Activated T-helper 9 cell treated with anti-CD3 and anti-CD28 coated beads, Interleukin-2, amount 50 U/mL, for 16 hours (primary cell): ENCODE results near the gene C2CD4C.
"Not testable (repeated sequence)": the region's sequence is repeated elsewhere in the genome, so short reads cannot be mapped to it uniquely, and the experiment has no call there.

Experiments
- DNase-seq: peaks from one replicate; pipeline ENCODE4 v3.0.0-alpha.2; 2020; ENCODE audit warnings: low read depth

C2CD4C gene

DNA sequence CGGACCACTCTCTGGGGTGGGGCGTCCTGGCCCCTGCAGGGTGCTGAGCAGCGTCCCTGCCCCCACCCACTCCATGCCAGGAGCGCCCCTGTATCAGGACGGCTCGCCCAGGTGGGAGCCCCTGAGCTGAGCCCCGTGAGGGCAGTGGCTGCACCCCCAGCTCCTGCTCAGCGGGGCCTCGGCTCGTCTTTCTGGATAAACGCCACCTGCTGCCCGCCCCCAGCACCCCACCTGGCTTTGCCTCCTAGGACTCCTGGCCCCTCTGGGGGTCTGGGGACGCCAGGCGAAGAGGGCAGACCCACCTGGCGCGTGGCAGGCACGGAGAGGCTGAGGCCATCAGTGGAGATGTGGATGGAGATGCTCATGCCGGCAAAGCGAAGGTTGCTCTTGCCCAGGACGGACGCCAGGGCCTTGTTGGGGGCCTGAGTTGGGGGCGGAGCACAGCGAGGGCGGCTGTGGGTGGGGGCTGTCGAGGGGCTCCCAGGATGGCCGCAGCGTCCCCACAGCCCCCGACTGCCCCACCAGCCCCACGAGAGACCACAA lies 29.5 kb upstream of the C2CD4C start:
- DNase-seq: no peak

DNA sequence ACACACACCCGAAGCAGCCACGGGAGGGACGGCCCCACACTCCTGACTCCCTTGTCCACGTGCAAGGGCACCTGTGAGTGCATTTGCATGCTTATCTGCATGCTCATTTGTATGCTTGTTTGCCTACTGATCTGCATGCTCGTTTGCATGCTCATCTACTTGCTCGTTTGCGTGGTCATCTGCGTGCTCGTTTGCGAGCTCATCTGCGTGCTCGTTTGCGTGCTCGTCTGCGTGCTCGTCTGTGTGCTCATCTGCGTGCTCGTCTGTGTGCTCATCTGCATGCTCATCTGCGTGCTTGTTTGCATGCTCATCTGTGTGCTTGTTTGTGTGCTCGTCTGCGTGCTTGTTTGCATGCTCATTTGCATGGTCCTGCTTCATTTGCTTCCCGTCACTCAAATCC lies 28.1 kb upstream of the C2CD4C start:
- no peak for DNase-seq

DNA sequence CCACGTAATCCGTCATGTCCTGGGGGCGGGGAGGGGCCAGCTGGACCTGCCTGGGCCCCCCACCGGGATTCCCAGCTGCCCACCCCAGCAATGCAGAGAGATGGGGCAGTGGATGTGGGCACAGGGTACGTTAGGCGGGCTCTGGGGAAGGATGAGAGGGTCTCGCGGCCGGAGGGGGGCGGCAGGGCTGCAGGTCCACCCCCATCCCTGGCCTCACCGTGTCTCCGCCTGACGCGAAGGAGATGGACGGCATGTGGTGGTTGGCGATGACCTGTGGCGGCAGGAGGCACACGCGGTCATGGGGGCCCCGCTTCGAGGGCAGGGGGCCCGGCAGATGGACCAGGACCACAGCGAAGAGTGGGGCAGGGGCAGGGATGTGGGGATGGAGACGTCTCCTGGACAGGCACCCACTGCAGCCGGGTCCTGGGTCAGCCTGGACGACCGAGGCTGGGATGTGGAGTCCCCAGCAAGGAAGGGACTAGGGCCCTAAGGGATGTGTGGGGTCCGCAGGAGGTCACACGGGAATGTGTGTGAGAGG lies 27.5 kb upstream of the C2CD4C start:
- DNase-seq: no peak

DNA sequence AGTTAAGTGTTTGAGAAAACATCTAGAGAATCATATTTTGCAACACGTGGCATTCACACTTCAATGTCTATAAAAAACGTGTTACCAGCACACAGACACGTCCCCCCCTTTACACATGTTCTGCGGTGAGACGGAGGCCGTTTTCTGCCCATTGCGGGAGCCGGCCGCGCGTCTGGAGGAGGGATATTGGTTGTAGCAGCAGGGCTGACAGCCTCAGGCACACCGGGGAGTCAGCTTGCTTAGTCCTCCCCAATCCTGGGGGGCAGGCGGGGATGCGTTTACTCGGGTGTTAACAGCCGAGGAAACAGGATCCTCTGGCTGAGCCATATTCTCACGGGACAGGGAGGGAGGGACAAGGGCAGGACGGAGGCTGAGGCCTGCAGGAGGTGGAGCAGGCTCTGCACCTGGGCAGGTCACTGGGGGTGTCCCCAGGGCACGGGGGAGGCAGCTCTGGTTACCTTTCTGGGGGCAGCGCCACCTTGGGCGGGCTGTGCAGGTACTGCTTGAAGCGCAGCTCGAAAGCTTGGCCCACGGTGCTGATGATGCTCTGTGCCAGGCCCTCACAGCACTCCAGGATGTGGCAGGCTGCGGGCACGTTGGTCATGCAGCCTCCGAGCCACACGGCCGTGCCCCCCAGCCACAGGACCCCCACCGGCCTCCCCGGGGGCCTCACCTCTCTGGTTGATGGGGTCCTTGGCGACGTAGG lies 26.9 kb upstream of the C2CD4C start:
- DNase-seq: no peak

DNA sequence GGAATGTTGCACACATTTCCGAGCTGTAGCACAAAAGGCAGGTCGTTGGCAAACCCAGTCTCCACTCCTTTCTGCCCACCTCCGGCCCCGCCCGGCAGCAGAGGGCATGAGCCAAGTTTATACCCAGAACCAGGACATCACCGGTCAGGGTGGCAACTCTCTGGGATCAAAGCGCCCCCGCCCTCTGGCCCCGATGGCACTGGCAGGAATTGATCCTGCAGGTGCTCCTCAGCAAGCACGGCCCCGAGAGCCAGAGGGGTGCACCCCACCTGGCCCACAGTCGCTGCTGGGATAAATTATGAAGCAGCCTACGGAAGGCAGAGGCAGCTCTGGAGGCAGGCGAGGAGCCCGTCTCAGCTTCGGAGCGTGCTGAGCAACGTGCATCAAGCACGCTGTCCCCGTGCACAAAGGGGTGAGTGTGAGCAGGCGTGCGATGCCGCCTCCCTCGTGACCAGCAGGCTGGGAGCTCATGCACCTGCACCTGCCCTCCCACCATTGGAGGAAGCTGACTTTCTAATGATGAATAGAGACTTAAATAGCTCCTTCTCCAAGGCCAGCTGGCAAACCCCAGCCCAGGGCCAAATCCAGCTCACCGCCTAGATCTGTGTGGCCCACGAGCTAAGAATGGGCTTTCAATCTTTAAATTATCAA lies 26.2 kb upstream of the C2CD4C start:
- DNase-seq: no peak

DNA sequence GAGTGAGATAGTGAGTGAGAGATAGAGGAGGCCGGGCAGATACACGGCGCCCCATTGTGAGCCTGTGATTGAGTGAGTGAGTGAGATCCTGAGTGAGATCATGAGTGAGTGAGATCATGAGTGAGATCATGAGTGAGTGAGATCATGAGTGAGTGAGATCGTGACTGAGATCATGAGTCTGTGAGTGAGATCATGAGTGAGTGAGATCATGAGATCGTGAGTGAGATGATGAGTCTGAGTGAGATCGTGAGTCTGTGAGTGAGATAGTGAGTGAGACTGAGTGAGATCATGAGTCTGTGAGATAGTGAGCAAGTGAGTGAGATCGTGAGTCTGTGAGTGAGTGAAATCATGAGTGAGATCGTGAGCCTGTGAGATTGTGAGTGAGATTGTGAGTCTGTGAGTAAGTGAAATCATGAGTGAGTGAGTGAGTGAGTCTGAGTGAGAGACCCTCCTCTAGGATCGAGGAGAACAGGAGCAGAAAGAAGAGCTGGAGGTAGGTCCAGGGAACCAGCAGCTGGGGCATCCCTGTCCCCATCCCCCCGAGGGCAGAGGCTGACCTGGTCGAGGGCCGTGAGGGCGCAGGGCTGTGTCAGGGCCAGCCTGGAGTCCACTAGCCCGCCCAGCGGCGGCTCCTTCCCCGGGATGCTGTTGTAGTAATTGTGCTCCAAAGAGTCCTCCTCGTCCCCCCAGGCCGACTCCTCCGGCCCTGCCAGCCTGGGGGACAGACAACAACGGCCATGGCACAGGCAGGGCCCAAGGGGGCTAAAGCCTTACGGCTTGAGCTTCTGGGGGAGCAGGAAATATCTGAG lies 25.4 kb upstream of the C2CD4C start:
- DNase-seq: no peak

DNA sequence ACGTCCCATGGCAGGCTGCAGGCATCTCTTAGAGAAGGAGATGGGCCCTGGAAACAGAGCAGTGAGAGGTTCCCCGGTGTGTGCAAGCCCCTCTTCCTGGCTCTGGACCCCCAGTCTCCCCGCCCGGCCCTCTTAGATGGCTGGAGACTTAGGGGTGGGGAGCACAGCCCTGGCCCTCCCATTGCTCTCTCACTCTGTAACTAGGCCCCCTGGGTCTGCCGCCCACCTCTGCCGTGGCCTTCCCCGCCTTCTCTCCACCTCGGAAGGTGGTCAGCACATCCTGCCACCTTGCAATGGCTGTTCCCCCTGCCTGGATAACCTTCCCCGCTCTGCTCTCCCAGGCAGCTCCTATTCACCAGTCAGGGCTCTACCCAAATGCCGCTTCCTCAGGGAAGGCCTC lies 21.8 kb upstream of the C2CD4C start:
- no peak for DNase-seq

DNA sequence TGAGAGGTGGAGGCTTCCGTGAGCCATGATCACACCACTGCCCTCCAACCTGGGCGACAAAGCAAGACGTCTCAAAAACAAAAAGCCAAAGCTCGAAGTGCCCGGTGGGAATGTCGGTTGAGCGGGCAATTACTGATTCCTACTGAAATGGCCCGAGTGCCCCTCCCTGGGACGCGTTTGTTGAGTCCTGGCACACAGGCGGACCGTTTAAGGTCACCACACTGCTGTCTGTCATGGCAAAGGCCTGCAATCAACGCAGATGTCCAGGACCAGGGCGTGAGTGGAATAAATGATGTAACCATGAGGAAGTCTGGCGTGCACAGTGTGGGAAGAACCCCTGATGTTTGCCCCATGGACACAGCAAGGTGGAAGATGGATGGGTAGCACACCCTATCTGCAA lies 19.2 kb upstream of the C2CD4C start:
- DNase-seq: no peak

DNA sequence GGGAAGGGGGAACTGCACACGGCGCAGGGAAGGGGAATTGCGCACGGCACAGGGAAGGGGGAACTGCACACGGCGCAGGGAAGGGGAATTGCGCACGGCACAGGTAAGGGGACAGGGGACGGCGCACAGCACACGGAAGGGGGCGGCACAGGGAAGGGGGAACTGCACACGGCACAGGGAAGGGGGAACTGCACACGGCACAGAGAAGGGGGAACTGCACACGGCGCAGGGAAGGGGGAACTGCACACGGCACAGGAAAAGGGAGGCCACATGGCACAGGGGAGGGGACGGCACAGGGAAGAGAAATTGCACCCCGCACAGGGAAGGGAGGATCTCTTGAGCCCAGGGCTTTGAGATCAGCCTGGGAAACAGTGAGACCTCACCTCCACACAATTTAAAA lies 18.7 kb upstream of the C2CD4C start:
- DNase-seq: not testable (repeated sequence)

DNA sequence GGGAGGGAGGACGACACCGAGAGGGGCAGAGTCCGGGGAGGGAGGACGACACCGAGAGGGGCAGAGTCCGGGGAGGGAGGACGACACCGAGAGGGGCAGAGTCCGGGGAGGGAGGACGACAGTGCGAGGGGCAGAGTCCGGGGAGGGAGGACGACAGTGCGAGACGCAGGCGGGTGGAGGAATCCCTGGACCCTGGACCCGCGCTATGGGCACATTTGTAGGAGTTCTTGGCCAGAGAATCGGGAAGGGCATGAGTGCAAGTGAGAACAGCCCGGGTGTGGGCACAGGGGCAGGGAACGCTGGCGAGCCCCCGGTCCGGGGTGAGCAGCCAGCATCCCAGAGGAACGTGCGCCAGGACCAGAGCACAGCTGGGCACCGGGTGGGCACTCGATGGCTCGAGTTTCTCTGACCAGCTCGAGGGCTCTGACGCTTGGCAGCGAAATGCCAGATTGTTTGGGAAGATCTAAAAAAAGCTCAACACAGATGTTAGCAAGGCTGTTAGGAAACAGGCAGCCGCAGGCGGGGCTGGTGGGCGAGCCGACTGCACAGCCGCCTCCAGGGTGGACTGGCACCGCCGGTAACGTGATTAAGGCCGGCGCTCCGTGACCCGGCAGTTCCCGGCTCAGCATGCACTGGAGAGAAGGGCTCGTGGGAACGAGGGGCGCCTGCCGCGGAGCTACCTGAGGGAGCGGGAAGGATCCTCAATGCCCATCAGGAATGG lies 17.9 kb upstream of the C2CD4C start:
- DNase-seq: no peak

DNA sequence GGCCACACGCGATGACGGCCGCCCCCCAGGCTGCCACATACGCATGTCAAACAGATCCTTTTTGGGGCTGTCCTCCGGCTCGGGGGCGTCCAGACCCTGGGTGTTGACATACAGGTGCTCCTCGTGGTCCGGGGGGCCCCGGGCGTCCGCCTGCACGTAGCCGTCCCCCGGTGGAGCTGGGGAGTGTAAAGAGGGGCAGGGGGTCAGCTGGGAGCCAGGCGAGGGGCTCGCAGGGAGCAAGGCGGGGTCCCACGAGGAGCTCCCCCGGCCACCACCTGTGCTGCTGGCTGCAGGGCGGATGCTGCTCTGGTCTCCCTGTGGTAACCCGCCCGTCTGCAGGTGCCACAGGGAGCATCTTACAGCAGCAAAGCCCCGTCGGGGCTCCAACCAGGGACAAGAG lies 16.1 kb upstream of the C2CD4C start:
- DNase-seq: no peak

DNA sequence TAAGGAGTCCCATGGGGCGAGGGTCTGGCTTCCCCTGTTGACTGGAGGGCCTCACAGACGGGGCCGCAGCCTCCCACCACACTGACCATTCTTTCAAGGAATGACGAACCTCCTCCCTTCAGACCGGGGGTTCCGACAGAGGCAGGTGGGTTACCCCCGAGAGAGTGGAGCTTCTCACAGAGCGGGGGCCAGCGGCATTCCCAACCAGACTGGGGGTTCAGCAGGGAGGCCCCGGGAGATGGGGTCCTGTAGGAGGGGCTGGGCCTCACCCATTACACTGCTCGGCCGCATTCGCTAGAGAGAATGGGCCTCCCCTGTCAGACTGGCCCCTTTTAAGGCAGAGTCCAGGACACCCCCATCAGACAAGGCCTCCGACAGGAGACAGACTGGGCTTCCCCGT lies 15.6 kb upstream of the C2CD4C start:
- no peak for DNase-seq

DNA sequence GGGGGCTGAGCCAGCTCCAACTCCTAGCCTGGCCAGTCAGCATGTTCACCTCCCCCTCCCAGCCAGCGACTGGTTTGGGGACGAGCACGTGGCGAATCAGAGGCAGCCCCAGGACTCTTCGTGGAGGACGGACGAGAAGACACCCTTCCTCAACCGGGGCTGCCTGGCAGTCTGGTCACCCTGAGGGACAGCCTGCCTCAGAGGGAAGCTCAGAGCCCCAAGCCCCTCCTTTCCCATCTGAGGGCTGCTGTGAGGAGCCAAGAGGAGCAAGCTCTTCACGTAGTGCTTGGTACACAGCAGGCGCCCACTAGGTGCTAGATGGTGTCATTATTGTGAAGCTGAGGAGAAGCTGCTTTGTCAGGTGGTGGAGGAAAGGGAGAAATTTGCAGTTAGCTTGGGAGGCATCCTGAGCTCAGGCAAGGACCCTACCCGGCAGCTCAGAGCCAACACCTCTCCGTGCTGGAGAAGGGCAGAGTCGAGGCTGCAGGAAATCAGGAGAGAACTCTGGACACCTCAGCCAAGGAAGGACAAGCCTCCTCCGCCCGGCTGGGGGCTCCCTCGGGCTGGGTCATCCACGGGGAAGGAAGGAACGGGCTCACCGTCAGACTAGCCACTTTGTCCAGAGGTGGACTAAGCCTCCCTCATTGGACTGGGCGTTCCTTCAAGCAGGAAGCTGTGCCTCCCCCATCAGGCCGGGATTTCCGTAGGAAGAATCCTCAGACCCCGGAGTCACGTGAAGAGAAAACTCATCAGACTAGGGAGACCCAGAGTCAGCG lies 14.9 kb upstream of the C2CD4C start:
- no peak for DNase-seq

DNA sequence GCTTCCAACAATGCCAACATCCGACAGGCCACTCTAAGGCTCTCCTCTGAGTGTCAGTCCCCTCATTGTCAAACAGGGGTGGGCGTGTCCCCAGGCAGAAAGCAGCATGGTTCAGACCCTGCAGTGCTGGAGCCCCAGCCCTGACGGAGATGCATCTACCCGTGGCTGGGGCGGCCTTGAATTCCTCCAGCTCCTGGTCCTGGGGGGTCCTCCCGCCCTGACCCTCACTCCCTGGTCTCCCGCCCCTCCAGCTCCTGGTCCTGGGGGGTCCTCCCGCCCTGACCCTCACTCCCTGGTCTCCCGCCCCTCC lies 13.9 kb upstream of the C2CD4C start:
- DNase-seq: not testable (repeated sequence)

DNA sequence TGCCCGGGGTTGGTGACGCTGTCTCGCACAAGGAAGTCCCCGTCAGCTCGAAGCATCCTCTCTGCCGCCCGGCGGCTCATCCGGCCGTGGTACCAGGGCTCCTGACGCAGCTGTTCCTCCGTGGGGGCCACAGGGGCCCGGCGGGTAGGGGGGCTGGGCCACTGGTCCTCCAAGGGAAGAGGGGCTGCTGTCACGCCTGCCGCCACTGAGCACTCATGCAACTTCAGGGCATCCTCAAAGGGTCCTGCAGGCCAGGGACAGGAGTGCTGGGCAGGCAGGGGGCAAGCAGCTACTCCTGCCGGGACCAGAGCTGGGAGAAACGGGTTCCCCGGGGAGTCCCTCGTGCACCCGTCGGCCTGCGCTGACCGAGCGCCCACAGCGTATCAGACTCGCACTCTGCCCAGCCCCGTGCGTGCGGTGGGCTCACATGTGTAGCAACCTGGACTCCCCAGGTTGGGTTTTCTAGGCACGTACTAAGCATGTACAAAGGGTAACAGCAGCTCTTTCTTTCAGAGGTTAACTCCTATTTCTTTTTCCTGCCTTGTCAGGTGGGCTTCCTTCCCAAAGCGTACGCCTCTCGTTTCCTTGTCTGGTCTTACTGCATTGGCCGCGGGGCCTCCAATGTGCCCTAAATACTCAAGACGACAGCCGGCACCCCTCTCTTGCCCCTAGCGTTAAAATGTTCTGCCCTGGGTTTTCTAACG lies 13.4 kb upstream of the C2CD4C start:
- no peak for DNase-seq

DNA sequence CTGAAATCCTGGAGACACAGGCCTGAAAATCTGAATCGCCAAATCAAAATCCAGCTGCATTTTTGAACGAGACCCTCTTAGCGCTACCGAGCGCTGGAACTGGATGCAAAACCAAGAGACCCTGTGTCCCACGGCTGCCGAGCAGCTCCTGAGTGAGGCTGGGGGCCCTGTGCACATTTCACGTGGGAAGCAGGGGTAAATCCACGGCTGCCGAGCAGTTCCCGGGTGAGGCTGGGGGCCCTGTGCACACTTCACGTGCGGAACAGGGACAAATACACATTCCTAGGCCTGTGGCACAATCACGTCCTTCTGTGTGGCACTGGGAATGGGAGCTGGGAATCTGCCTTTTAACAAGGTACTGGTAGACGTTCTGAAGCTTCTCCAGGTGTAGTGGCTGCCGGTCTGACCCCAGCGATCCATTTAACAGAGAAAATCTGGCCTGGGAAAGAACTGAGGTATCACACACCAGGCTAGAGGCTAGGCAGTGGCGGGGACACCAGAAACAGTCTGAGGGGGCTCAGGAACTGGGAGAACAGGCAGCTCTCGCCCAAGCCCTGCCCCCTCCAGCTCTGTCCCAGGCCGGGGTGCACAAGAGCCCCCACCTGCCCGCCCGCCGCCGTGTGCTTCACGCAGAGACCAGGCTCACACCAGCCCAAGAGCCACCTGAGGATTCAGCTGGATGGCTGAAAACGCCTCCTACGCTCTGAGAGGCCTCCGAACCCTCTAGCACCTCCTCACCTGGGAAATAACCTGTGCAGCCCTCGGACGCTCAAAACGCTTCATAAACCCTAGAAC lies 11.0 kb upstream of the C2CD4C start:
- DNase-seq: no peak

DNA sequence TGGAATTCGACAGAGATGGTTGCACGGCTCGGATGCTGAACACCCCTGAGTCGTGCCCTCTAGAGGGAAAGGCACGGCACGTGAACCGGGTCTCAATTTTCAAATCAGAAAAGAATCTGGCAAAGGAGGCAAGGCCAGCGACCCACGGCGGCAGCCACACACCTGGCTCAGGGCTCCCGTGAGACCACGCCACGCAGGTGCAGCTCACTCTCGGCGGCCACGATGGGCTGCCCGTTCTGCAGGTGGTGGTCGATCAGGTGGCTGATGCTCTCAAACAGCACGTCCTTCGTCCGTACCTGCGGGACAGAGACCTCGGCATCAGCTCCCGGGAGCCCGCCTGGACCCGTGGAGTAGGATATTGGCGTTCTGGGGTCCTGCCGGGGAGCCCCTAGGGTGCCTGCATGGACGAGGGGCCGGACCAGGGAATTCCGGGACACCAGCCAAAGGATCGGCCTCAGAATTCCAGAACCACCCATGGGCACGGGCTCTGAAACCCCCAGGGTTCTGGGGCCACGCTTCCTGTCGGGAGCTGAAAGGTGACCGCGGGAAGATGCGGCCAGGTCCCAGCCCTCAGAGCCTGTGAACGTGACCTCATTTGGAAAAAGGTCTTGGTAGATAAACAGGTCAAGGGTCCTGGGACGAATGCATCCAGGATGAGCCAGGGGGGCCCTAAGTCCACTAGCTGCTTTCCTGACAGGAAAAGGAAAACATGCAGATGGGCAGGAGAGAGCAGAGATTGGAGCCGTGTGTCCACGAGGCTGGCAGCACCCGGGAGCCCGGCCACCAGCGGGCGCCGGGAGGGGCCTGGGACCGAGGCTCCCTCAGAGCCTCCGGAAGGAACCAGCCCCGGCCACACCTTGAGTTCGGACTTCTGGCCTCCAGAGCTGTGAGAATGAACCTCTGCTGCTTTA lies 10.1 kb upstream of the C2CD4C start:
- no peak for DNase-seq

DNA sequence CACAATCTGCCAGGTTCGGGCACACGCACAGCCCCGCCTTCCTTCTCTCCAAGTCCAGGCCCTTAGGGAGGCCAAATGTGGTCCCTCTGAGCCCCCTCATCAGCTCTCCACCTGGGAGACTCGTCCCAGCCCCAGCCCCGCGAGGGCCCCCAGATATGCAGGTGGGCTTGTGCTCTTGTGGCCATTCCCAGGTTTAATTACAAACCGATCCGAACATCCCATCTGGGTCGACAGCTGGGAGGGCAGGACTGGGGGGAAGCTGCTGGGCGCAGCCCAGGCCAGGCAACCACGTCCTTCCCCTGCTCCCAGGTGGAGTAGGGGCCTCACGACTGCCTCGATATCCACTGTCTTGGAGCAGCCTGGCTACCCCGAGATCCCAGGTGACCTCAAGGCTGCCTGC lies 7.5 kb upstream of the C2CD4C start:
- no peak for DNase-seq

DNA sequence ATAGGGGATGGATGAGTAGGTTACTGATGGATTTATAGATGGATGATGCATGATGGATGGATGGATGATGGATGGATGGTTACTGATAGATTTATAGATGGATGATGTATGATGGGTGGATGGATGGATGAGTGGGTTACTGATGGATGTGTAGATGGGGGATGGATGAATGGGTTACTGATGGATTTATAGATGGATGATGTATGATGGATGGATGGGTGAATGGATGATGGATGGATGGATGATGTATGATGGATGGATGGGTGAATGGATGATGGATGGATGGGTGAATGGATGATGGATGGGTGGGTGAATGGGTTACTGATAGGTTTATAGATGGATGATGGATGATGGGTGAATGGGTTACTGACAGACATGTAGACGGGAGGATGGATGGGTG lies 6.3 kb upstream of the C2CD4C start:
- no peak for DNase-seq
